RWPE1 (cell line): ENCODE measurements around the gene INPP5F.

Source experiments
- CTCF ChIA-PET: fragments of 350-600 bp; sonication (Branson Sonifier 250); formaldehyde crosslinking; extraction: SDS; loops from one replicate; lab custom pipeline; 2021; lab: Yijun Ruan, JAX
- POLR2A ChIA-PET: fragments of 400-600 bp; formaldehyde crosslinking; extraction: SDS; loops from one replicate; lab custom pipeline; 2020; ENCODE audit warnings: antibody characterized with exemption; ENCODE audit not compliant: low non-redundant PET; lab: Yijun Ruan, JAX
- DNase-seq: peaks from one replicate; pipeline ENCODE4 v3.0.0; 2012; ENCODE audit warnings: low spot score
- H3K27ac ChIP-seq: fragments of 450-650 bp; 2 replicates; pipeline ENCODE4 v1.5.1; 2017
- TF ChIP-seq, protein P1 (sequence below): fragments of 450-650 bp; conservative IDR thresholded peaks from 2 replicates; pipeline ENCODE4 v1.5.1; 2017; ENCODE audit warnings: low read depth, mild to moderate bottlenecking

INPP5F gene, protein sequence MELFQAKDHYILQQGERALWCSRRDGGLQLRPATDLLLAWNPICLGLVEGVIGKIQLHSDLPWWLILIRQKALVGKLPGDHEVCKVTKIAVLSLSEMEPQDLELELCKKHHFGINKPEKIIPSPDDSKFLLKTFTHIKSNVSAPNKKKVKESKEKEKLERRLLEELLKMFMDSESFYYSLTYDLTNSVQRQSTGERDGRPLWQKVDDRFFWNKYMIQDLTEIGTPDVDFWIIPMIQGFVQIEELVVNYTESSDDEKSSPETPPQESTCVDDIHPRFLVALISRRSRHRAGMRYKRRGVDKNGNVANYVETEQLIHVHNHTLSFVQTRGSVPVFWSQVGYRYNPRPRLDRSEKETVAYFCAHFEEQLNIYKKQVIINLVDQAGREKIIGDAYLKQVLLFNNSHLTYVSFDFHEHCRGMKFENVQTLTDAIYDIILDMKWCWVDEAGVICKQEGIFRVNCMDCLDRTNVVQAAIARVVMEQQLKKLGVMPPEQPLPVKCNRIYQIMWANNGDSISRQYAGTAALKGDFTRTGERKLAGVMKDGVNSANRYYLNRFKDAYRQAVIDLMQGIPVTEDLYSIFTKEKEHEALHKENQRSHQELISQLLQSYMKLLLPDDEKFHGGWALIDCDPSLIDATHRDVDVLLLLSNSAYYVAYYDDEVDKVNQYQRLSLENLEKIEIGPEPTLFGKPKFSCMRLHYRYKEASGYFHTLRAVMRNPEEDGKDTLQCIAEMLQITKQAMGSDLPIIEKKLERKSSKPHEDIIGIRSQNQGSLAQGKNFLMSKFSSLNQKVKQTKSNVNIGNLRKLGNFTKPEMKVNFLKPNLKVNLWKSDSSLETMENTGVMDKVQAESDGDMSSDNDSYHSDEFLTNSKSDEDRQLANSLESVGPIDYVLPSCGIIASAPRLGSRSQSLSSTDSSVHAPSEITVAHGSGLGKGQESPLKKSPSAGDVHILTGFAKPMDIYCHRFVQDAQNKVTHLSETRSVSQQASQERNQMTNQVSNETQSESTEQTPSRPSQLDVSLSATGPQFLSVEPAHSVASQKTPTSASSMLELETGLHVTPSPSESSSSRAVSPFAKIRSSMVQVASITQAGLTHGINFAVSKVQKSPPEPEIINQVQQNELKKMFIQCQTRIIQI

DNA sequence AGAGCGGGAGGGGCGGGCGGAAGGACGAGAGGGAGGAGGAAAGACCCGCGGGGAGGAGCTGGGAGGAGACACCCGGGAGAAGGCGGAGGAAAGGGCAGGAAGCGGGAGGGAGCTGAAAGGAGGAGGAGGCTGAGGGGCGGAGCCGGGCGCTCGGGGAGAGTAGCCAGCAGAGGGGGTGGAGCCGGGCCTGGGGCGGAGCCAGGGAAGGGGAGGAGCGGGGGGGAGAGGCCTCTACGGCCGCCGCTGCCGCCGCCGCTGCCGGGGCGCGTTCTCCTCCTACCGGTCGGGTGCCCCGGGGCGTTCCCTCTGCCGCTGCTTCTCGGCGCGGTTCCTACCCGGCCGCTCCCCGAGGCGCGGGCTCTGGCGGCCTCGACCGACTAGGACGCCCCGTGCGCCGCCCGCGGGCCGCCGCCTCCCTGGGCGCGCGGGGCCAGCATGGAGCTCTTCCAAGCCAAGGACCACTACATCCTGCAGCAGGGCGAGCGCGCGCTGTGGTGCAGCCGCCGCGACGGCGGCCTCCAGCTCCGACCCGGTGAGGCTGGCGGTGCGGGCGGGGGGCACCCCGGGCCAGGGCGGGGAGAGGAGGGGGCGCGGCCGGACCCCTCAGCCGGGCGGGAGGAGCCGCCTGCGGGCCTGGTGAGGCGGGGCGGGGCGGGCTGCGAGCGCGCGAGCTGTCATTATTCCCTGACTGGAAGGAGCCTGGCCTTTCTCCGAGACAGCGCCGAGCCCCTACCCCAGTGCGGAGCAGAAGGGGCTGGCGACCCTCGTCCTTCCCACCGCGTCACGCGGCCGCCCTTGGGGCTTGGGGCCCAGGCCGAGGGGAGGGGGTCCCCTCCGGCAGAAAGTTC lies at the start of gene INPP5F:
TSS of gene INPP5F (plus strand) at position 223 of the 848 bp plus-strand sequence. CDS start at position 436, 213 bp downstream.
- H3K27ac ChIP-seq, result peak within 1 kb of the TSS; percentile 85
- peak; percentile 100 for DNase-seq
- ChIA-PET POLR2A (interaction anchor here (0.6 to 1.3 kb wide), 9 partner anchors 9 to 165 kb away, joined by 3 to 5 read pairs (median 3); partner anchors contain the start of gene MCMBP), CTCF (interaction anchor here (0.6 to 1.9 kb wide), 7 partner anchors 39 to 134 kb away, joined by 3 to 6 read pairs (median 4); no protein-coding TSS in a partner anchor)
- TF ChIP-seq, protein P1, sequence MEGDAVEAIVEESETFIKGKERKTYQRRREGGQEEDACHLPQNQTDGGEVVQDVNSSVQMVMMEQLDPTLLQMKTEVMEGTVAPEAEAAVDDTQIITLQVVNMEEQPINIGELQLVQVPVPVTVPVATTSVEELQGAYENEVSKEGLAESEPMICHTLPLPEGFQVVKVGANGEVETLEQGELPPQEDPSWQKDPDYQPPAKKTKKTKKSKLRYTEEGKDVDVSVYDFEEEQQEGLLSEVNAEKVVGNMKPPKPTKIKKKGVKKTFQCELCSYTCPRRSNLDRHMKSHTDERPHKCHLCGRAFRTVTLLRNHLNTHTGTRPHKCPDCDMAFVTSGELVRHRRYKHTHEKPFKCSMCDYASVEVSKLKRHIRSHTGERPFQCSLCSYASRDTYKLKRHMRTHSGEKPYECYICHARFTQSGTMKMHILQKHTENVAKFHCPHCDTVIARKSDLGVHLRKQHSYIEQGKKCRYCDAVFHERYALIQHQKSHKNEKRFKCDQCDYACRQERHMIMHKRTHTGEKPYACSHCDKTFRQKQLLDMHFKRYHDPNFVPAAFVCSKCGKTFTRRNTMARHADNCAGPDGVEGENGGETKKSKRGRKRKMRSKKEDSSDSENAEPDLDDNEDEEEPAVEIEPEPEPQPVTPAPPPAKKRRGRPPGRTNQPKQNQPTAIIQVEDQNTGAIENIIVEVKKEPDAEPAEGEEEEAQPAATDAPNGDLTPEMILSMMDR, result 0 out of 2 replicates have a peak, but pooled peaks have one; percentile 13

DNA sequence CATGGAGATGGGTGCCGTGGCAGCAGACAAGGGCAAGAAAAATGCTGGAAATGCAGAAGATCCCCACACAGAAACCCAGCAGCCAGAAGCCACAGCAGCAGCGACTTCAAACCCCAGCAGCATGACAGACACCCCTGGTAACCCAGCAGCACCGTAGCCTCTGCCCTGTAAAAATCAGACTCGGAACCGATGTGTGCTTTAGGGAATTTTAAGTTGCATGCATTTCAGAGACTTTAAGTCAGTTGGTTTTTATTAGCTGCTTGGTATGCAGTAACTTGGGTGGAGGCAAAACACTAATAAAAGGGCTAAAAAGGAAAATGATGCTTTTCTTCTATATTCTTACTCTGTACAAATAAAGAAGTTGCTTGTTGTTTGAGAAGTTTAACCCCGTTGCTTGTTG lies 48.7 kb upstream of the INPP5F start:
- DNase-seq, result no peak
- H3K27ac ChIP-seq, result peak overlapping the region; percentile 64
- TF ChIP-seq, protein P1, result no peak
- CTCF ChIA-PET, result interaction anchor here (0.6 to 1.1 kb wide), 4 partner anchors 27 to 952 kb away, joined by 3 to 8 read pairs (median 4); no protein-coding TSS in a partner anchor
- POLR2A ChIA-PET, result no interaction called here

DNA sequence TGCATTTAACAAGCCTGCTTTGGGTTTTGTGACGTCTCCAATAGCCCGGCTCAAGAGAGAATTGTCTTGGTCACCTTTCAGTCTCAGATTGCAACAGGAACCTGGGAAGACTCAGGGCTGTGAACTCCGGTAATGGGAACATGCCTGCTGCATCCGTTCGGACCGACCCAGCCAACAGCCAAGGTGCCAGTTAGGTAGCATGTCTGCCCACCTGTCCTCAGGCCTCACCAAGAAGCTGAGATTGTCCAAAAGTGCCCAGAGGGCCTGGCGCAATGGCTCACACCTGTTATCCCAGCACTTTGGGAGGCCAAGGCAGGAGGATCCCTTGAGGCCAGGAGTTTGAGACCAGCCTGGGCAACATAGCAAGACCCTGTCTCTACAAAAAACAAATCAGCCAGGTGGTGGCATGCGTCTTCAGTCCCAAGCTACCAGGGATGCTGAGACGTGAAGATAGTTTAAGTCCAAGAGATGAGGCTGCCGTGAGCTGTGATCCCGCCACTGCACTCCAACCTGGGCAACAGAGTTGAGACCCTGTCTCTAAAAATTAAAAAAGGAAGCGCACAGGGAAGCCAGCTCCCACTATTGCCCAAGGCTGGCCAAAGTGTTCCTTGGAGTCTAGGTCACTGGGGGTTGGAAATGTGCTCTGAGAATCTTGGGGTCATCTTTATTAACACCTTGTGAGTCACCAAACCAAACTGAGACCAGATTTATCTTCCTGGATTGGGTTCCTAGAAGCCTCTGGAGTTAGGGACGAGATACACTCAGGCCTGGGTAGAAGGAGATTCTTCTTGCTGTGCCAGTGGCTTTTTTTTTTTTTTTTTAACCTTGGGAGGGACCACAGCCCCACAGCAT lies 47.7 kb upstream of the INPP5F start:
- TF ChIP-seq, protein P1, result no peak
- no peak for DNase-seq
- peak overlapping the region; percentile 98 for H3K27ac ChIP-seq
- CTCF ChIA-PET, result interaction anchor here (0.6 to 1.1 kb wide), 4 partner anchors 20 to 843 kb away, joined by 3 to 4 read pairs (median 3); no protein-coding TSS in a partner anchor
- POLR2A ChIA-PET, result no interaction called here

DNA sequence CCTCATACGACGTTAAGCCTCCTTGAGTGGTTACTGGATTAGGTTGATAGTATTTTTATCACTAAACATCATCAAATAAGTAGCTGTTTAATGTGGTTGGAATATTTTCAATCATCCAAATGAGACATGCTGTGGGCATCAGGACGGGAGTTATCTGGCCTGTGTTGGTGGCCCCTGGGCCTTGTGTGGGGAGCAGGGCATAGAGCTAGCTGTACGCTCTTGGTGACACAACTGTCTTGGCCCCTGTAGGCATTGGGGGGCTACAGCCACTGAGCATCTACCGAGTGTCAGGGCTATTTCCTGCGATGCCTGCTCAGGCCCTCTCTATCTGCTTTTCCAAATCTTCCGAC lies 46.4 kb upstream of the INPP5F start:
- peak overlapping the region; percentile 98 for H3K27ac ChIP-seq
- POLR2A ChIA-PET, result interaction anchor here (1.3 to 2.1 kb wide), 2 partner anchors 21 to 25 kb away, joined by 5 to 6 read pairs; no protein-coding TSS in a partner anchor
- CTCF ChIA-PET, result interaction anchor here (0.6 kb wide), 2 partner anchors 234 to 1467 kb away, joined by 3 read pairs; no protein-coding TSS in a partner anchor
- DNase-seq, result no peak
- TF ChIP-seq, protein P1, result no peak

DNA sequence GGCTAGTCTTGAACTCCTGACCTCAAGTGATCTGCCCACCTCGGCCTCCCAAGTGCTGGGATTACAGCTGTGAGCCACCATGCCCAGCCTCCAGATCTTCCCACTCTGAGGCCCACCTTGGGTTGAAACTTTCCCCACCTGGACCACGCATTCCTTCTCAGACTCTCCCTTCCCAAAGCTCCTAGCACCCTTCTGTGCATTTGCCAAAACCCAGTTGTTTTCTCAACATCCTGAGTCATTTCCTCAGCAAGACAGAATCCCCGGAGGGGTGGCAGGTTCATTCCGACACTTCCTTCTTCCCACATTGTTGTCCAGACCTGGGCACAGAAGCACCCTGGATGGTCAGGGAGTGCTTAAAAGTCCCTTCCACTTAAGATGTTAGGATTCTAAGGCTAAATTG lies 45.8 kb upstream of the INPP5F start:
- POLR2A ChIA-PET, result interaction anchor here (0.8 to 2.1 kb wide), 3 partner anchors 22 to 26 kb away, joined by 5 to 6 read pairs (median 5); no protein-coding TSS in a partner anchor
- TF ChIP-seq, protein P1, result no peak
- CTCF ChIA-PET, result interaction anchor here (0.6 to 1.5 kb wide), 4 partner anchors 13 to 587 kb away, joined by 3 to 4 read pairs (median 3); no protein-coding TSS in a partner anchor
- peak; percentile 97 for DNase-seq
- H3K27ac ChIP-seq, result peak overlapping the region; percentile 98
